MM.1S (cell line): Measurements from ENCODE around the gene PSMB2.

ENCODE experiments used
- DNase-seq: peaks from one replicate; pipeline ENCODE4 v3.0.0-alpha.2; 2015
- H2AFZ ChIP-seq: fragments of 300-600 bp; sonication (generic); 2 replicates; pipeline ENCODE4 v1.6.0; 2016; ENCODE audit warnings: antibody characterized with exemption, low read length
- H3F3A ChIP-seq: fragments of 300-600 bp; sonication (generic); 2 replicates; pipeline ENCODE4 v1.6.1; 2016; ENCODE audit warnings: mild to moderate bottlenecking, antibody characterized with exemption, low read length, moderate library complexity, mixed read lengths; ENCODE audit not compliant: insufficient read depth
- H3K27ac ChIP-seq: fragments of 300-600 bp; sonication (generic); 2 replicates; pipeline ENCODE4 v1.5.1; 2016; ENCODE audit warnings: mild to moderate bottlenecking, low read length
- H3K27me3 ChIP-seq: fragments of 300-600 bp; sonication (generic); replicated peaks from 2 replicates; pipeline ENCODE4 v1.6.0; 2016; ENCODE audit warnings: low read length; ENCODE audit not compliant: insufficient read depth
- H3K36me3 ChIP-seq: fragments of 300-600 bp; sonication (generic); replicated peaks from 2 replicates; pipeline ENCODE4 v1.6.1; 2016; ENCODE audit warnings: mild to moderate bottlenecking, low read length, mixed read lengths; ENCODE audit not compliant: insufficient read depth
- H3K4me1 ChIP-seq: fragments of 300-600 bp; sonication (generic); 2 replicates; pipeline ENCODE4 v1.6.1; 2016; ENCODE audit warnings: low read length, mixed read lengths
- H3K4me2 ChIP-seq: fragments of 300-600 bp; sonication (generic); 2 replicates; pipeline ENCODE4 v1.6.0; 2016; ENCODE audit warnings: low read depth, low read length
- H3K4me3 ChIP-seq: fragments of 300-600 bp; sonication (generic); 2 replicates; pipeline ENCODE4 v1.5.1; 2016; ENCODE audit warnings: low read length, mixed read lengths
- H3K79me2 ChIP-seq: fragments of 300-600 bp; sonication (generic); 2 replicates; pipeline ENCODE4 v1.6.1; 2016; ENCODE audit warnings: mixed run types, low read length, mixed read lengths
- H3K9ac ChIP-seq: fragments of 300-600 bp; sonication (generic); 2 replicates; pipeline ENCODE4 v1.6.1; 2016; ENCODE audit warnings: low read length, mixed read lengths
- H3K9me2 ChIP-seq: fragments of 300-600 bp; sonication (generic); replicated peaks from 2 replicates; pipeline ENCODE4 v1.6.1; 2016; ENCODE audit warnings: mild to moderate bottlenecking, low read length, mixed read lengths; ENCODE audit not compliant: insufficient read depth
- H3K9me3 ChIP-seq: fragments of 300-600 bp; sonication (generic); replicated peaks from 2 replicates; pipeline ENCODE4 v1.6.1; 2016; ENCODE audit warnings: mild to moderate bottlenecking, low read length, mixed read lengths; ENCODE audit not compliant: insufficient read depth
- H4K20me1 ChIP-seq: fragments of 300-600 bp; sonication (generic); 2 replicates; pipeline ENCODE4 v1.6.1; 2016; ENCODE audit warnings: mild to moderate bottlenecking, low read length, moderate library complexity, mixed read lengths; ENCODE audit not compliant: insufficient read depth
- CTCF ChIP-seq: fragments of 300-600 bp; sonication (generic); IDR thresholded peaks from 2 replicates; pipeline ENCODE4 v1.5.1; 2016; ENCODE audit warnings: antibody characterized with exemption, low read length, mixed read lengths
- EZH2 ChIP-seq: fragments of 300-600 bp; sonication (generic); optimal IDR thresholded peaks from 2 replicates; pipeline ENCODE3; 2017; ENCODE audit warnings: low read depth, mild to moderate bottlenecking, antibody characterized with exemption, low read length, mixed read lengths
- EZH2phosphoT487 ChIP-seq: fragments of 300-600 bp; sonication (generic); IDR thresholded peaks from 2 replicates; pipeline ENCODE4 v1.6.1; 2018; ENCODE audit warnings: antibody characterized with exemption, low read length

The PSMB2 gene

GRCh38 chr1:35637401-35637809 is 3.9 kb downstream of the PSMB2 start:
- DNase-seq: peak; percentile 74
- TF ChIP-seq EZH2phosphoT487: no peak
- no peak for TF ChIP-seq CTCF
- no peak for TF ChIP-seq EZH2
- Histone ChIP-seq H3K4me1 (peaks cover 20% of the 10 kb centered on the region), H3K36me3 (peaks cover 23% of the 10 kb centered on the region; the same call in 1 of the 2 replicates), H3K4me2 (peak overlapping the region; percentile 90), H4K20me1 (peaks cover 13% of the 10 kb centered on the region; the same call in 1 of the 2 replicates), H2AFZ (no peak overlapping the region), H3K4me3 (peak overlapping the region; percentile 52), H3K79me2 (peaks cover 84% of the 10 kb centered on the region), H3K9me2 (no peaks in the 10 kb centered on the region), H3K27ac (peak overlapping the region; percentile 69), H3K9ac (peak overlapping the region; percentile 41; the same call in 1 of the 2 replicates), H3F3A (peaks cover 28% of the 10 kb centered on the region), H3K9me3 (no peaks in the 10 kb centered on the region), H3K27me3 (no peaks in the 10 kb centered on the region)

GRCh38 chr1:35633547-35633946 is 7.8 kb downstream of the PSMB2 start:
- Histone ChIP-seq H3K27ac (no peak overlapping the region), H3K9ac (no peak overlapping the region), H3K4me3 (no peak overlapping the region), H3K36me3 (peaks cover 37% of the 10 kb centered on the region; the same call in 1 of the 2 replicates), H3K9me2 (no peaks in the 10 kb centered on the region), H3K9me3 (no peaks in the 10 kb centered on the region), H3K79me2 (peaks cover 96% of the 10 kb centered on the region), H3K4me1 (peaks cover 12% of the 10 kb centered on the region), H3K4me2 (no peak overlapping the region), H3F3A (peaks cover 16% of the 10 kb centered on the region), H3K27me3 (no peaks in the 10 kb centered on the region), H4K20me1 (peaks cover 12% of the 10 kb centered on the region; the same call in 1 of the 2 replicates), H2AFZ (no peak overlapping the region)
- no peak for DNase-seq
- TF ChIP-seq CTCF: no peak
- TF ChIP-seq EZH2: no peak
- no peak for TF ChIP-seq EZH2phosphoT487

- Histone ChIP-seq H3K36me3 (peaks cover 41% of the 10 kb centered on the region; the same call in 1 of the 2 replicates), H3K9me3 (no peaks in the 10 kb centered on the region), H3K9ac (no peak overlapping the region), H3K9me2 (no peaks in the 10 kb centered on the region), H3K4me2 (no peak overlapping the region), H3K27ac (no peak overlapping the region), H2AFZ (no peak overlapping the region), H4K20me1 (peaks cover 5% of the 10 kb centered on the region; the same call in 1 of the 2 replicates), H3K27me3 (no peaks in the 10 kb centered on the region), H3K4me1 (no peaks in the 10 kb centered on the region), H3K79me2 (peaks cover 96% of the 10 kb centered on the region), H3F3A (no peaks in the 10 kb centered on the region; the same call in 1 of the 2 replicates), H3K4me3 (no peak overlapping the region)
- DNase-seq: no peak
- TF ChIP-seq EZH2phosphoT487 (no peak), CTCF (no peak), EZH2 (no peak)
These were observed 9.9 kb downstream of the PSMB2 start for GRCh38 chr1:35631396-35631795.
